ENCODE measurements around the gene IGFL2.

The IGFL2 gene

GRCh38 chr19:46173886-46174480, 25.9 kb downstream of the IGFL2 start:
- Histone ChIP-seq H3K27ac (ENCODE audit: low read length) (no peak overlapping the region), H3K36me3 (ENCODE audit: insufficient read depth, low read length) (no peaks in the 10 kb centered on the region), H3K9ac (ENCODE audit: low read depth, low read length) (no peak overlapping the region), H3K9me3 (ENCODE audit: insufficient read depth, low read length, severe bottlenecking) (no peaks in the 10 kb centered on the region), H3K27me3 (ENCODE audit: insufficient read depth, low read length, poor library complexity) (peaks cover 3% of the 10 kb centered on the region), H2AFZ (ENCODE audit: low read depth, low read length) (no peak overlapping the region), H4K20me1 (ENCODE audit: insufficient read depth, low read length) (no peaks in the 10 kb centered on the region), H3K4me1 (ENCODE audit: insufficient read depth, low read length) (no peaks in the 10 kb centered on the region), H3K4me3 (ENCODE audit: low read depth in 1 of 2, low read length in 2 of 2) (no peak overlapping the region), H3K4me2 (ENCODE audit: insufficient read depth, low read length) (no peak overlapping the region), H3K79me2 (ENCODE audit: insufficient read depth, low read length) (no peaks in the 10 kb centered on the region)
- no peak for ATAC-seq (ENCODE audit: insufficient read depth, low read depth)
- DNase-seq, result no peak
- TF ChIP-seq, protein P1, sequence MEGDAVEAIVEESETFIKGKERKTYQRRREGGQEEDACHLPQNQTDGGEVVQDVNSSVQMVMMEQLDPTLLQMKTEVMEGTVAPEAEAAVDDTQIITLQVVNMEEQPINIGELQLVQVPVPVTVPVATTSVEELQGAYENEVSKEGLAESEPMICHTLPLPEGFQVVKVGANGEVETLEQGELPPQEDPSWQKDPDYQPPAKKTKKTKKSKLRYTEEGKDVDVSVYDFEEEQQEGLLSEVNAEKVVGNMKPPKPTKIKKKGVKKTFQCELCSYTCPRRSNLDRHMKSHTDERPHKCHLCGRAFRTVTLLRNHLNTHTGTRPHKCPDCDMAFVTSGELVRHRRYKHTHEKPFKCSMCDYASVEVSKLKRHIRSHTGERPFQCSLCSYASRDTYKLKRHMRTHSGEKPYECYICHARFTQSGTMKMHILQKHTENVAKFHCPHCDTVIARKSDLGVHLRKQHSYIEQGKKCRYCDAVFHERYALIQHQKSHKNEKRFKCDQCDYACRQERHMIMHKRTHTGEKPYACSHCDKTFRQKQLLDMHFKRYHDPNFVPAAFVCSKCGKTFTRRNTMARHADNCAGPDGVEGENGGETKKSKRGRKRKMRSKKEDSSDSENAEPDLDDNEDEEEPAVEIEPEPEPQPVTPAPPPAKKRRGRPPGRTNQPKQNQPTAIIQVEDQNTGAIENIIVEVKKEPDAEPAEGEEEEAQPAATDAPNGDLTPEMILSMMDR (IDR thresholded peaks at IDR 0.05; ENCODE audit: borderline replicate concordance, extremely low read depth, low read length, poor library complexity, severe bottlenecking), result no peak
- no peak for TF ChIP-seq EZH2 (IDR thresholded peaks at IDR 0.05; ENCODE audit: borderline replicate concordance, low read depth, low read length, severe bottlenecking)

- Histone ChIP-seq H4K20me1 (ENCODE audit: insufficient read depth, low read length) (no peaks in the 10 kb centered on the region), H3K27ac (ENCODE audit: low read length) (no peak overlapping the region), H3K4me1 (ENCODE audit: insufficient read depth, low read length) (no peaks in the 10 kb centered on the region), H3K27me3 (ENCODE audit: insufficient read depth, low read length, poor library complexity) (peaks cover 6% of the 10 kb centered on the region), H3K79me2 (ENCODE audit: insufficient read depth, low read length) (no peaks in the 10 kb centered on the region), H3K9ac (ENCODE audit: low read depth, low read length) (no peak overlapping the region), H3K36me3 (ENCODE audit: insufficient read depth, low read length) (no peaks in the 10 kb centered on the region), H3K4me2 (ENCODE audit: insufficient read depth, low read length) (no peak overlapping the region), H3K9me3 (ENCODE audit: insufficient read depth, low read length, severe bottlenecking) (no peaks in the 10 kb centered on the region), H2AFZ (ENCODE audit: low read depth, low read length) (no peak overlapping the region), H3K4me3 (ENCODE audit: low read depth in 1 of 2, low read length in 2 of 2) (no peak overlapping the region)
- TF ChIP-seq, protein P1 (IDR thresholded peaks at IDR 0.05; ENCODE audit: borderline replicate concordance, extremely low read depth, low read length, poor library complexity, severe bottlenecking), result no peak
- TF ChIP-seq EZH2 (IDR thresholded peaks at IDR 0.05; ENCODE audit: borderline replicate concordance, low read depth, low read length, severe bottlenecking), result no peak
- DNase-seq, result no peak
- ATAC-seq (ENCODE audit: insufficient read depth, low read depth), result no peak
Measured at GRCh38 chr19:46176116-46176860, 28.2 kb downstream of the IGFL2 start.

GRCh38 chr19:46179076-46179759, 31.2 kb downstream of the IGFL2 start:
- H3K9ac ChIP-seq (ENCODE audit: low read depth, low read length), result no peak overlapping the region

More at GRCh38 chr19:46179076-46179759, 31.2 kb downstream of the IGFL2 start:
- H3K4me1 ChIP-seq (ENCODE audit: insufficient read depth, low read length), result no peaks in the 10 kb centered on the region
- DNase-seq (no peak), ATAC-seq (ENCODE audit: insufficient read depth, low read depth) (no peak)
- no peak overlapping the region for H3K4me3 ChIP-seq (ENCODE audit: low read depth in 1 of 2, low read length in 2 of 2)
- H2AFZ ChIP-seq (ENCODE audit: low read depth, low read length), result no peak overlapping the region
- H3K79me2 ChIP-seq (ENCODE audit: insufficient read depth, low read length), result no peaks in the 10 kb centered on the region
- H3K27ac ChIP-seq (ENCODE audit: low read length), result no peak overlapping the region
- no peaks in the 10 kb centered on the region for H3K9me3 ChIP-seq (ENCODE audit: insufficient read depth, low read length, severe bottlenecking)
- peaks cover 9% of the 10 kb centered on the region for H3K27me3 ChIP-seq (ENCODE audit: insufficient read depth, low read length, poor library complexity)
- no peaks in the 10 kb centered on the region for H3K36me3 ChIP-seq (ENCODE audit: insufficient read depth, low read length)
- no peak overlapping the region for H3K4me2 ChIP-seq (ENCODE audit: insufficient read depth, low read length)
- no peak for TF ChIP-seq EZH2 (IDR thresholded peaks at IDR 0.05; ENCODE audit: borderline replicate concordance, low read depth, low read length, severe bottlenecking)
- TF ChIP-seq, protein P1 (IDR thresholded peaks at IDR 0.05; ENCODE audit: borderline replicate concordance, extremely low read depth, low read length, poor library complexity, severe bottlenecking), result no peak
- 0 out of 2 replicates have a peak, but pooled peaks cover 3% of the 10 kb centered on the region for H4K20me1 ChIP-seq (ENCODE audit: insufficient read depth, low read length)

Data from DND-41 (cell line).